Suprapubic skin (tissue), 4 donors: ENCODE data around the gene KNL1. TPM values are rescaled to one million over a fixed set of nuclear protein-coding genes. Genes with fewer than 3 reads are reported as not detected.

Experiments
- DNase-seq, 2 donors: peaks; one replicate each; pipeline ENCODE4 v3.0.0-alpha.2; 2019; ENCODE audit warnings: low spot score in 2 of 2
- H3K27ac ChIP-seq: fragments of 200-600 bp; sonication (generic); one replicate; pipeline ENCODE4 v1.5.1; 2019
- H3K27me3 ChIP-seq: fragments of 200-600 bp; sonication (generic); one replicate; pipeline ENCODE4 v1.5.1; 2019
- H3K36me3 ChIP-seq: fragments of 200-600 bp; sonication (generic); one replicate; pipeline ENCODE4 v1.5.1; 2019
- H3K4me1 ChIP-seq: fragments of 200-600 bp; sonication (generic); one replicate; pipeline ENCODE4 v1.5.1; 2019
- H3K4me3 ChIP-seq: fragments of 200-600 bp; sonication (generic); one replicate; pipeline ENCODE4 v1.5.1; 2019; ENCODE audit warnings: mild to moderate bottlenecking
- H3K9me3 ChIP-seq: fragments of 200-600 bp; sonication (generic); one replicate; pipeline ENCODE4 v1.5.1; 2019
- CTCF ChIP-seq, 2 donors: fragments of 200-600 bp in 1 of 2; fragments of 450-650 bp in 1 of 2; sonication (generic) in 1 of 2; IDR thresholded peaks; one replicate each; pipeline ENCODE4 v1.5.1; 2016 to 2019; ENCODE audit warnings: antibody characterized with exemption in 2 of 2, mild to moderate bottlenecking in 1 of 2, moderate library complexity in 1 of 2
- EP300 ChIP-seq: sonication (generic); formaldehyde crosslinking; IDR thresholded peaks from one replicate; pipeline ENCODE4 v1.6.1; 2017; ENCODE audit warnings: antibody characterized with exemption
- POLR2A ChIP-seq, 2 donors: fragments of 450-650 bp; IDR thresholded peaks; one replicate each; pipeline ENCODE4 v1.6.1; 2017; ENCODE audit warnings: antibody characterized with exemption in 2 of 2, mild to moderate bottlenecking in 2 of 2, moderate library complexity in 2 of 2
- POLR2AphosphoS5 ChIP-seq, 3 donors: sonication (generic); formaldehyde crosslinking; IDR thresholded peaks; one replicate each; pipeline ENCODE4 v1.6.1; 2017; ENCODE audit warnings: antibody characterized with exemption in 3 of 3
- WGBS: methylation state at CpG from one replicate; pipeline ENCODE4 v1.1.5; 2018; 5-methylcytosine and 5-hydroxymethylcytosine counted together
- total RNA-seq, 4 donors: library from RNA; depleted of rRNA; stranded (reverse); fragments of >200 nt; gene quantifications; one replicate each; pipeline ENCODE4 v1.1.0, GENCODE V29; 2016

KNL1 gene
- total RNA-seq, 4 donors from 2014 or later = 2.5 to 4.9 (median 3.1) TPM

GRCh38 chr15:40630313-40630712, 36.3 kb downstream of the KNL1 start:
- DNase-seq = no peak
- Histone ChIP-seq H3K36me3 (no peaks in the 10 kb centered on the region), H3K9me3 (no peaks in the 10 kb centered on the region), H3K4me3 (no peak overlapping the region), H3K27me3 (no peaks in the 10 kb centered on the region), H3K4me1 (no peaks in the 10 kb centered on the region), H3K27ac (no peak overlapping the region)
- WGBS = 92% methylated on average over 2 of the region's 2 CpGs
- TF ChIP-seq POLR2AphosphoS5 (IDR thresholded peaks at IDR 0.05) (no peak), POLR2A (IDR thresholded peaks at IDR 0.05) (no peak), CTCF (IDR thresholded peaks at IDR 0.05) (no peak), EP300 (no peak)

- TF ChIP-seq POLR2AphosphoS5 (IDR thresholded peaks at IDR 0.05) = no peak
- TF ChIP-seq CTCF (IDR thresholded peaks at IDR 0.05) = no peak
- TF ChIP-seq POLR2A (IDR thresholded peaks at IDR 0.05) = no peak
- TF ChIP-seq EP300 = no peak
- no peaks in the 10 kb centered on the region for H3K4me1 ChIP-seq
- H3K27me3 ChIP-seq = no peaks in the 10 kb centered on the region
- no peak for DNase-seq
- H3K4me3 ChIP-seq = no peak overlapping the region
- H3K36me3 ChIP-seq = no peaks in the 10 kb centered on the region
- H3K27ac ChIP-seq = no peak overlapping the region
- 99% methylated on average over 9 of the region's 9 CpGs for WGBS
- no peaks in the 10 kb centered on the region for H3K9me3 ChIP-seq
Observed at GRCh38 chr15:40633178-40633577, 39.1 kb downstream of the KNL1 start.

- no peak overlapping the region for H3K27ac ChIP-seq
- no peaks in the 10 kb centered on the region for H3K4me1 ChIP-seq
- TF ChIP-seq POLR2AphosphoS5 (IDR thresholded peaks at IDR 0.05) (no peak), EP300 (no peak), POLR2A (IDR thresholded peaks at IDR 0.05) (no peak), CTCF (IDR thresholded peaks at IDR 0.05) (no peak)
- no peak overlapping the region for H3K4me3 ChIP-seq
- WGBS = 90% methylated on average over 4 of the region's 4 CpGs
- no peaks in the 10 kb centered on the region for H3K36me3 ChIP-seq
- H3K9me3 ChIP-seq = no peaks in the 10 kb centered on the region
- H3K27me3 ChIP-seq = no peaks in the 10 kb centered on the region
- no peak for DNase-seq
Observed at GRCh38 chr15:40637221-40637745, 43.2 kb downstream of the KNL1 start.

- 94% methylated on average over 5 of the region's 5 CpGs for WGBS
- Histone ChIP-seq H3K4me1 (no peaks in the 10 kb centered on the region), H3K36me3 (no peaks in the 10 kb centered on the region), H3K9me3 (no peaks in the 10 kb centered on the region), H3K27ac (no peak overlapping the region), H3K4me3 (no peak overlapping the region), H3K27me3 (no peaks in the 10 kb centered on the region)
- no peak for TF ChIP-seq EP300
- no peak for TF ChIP-seq POLR2AphosphoS5 (IDR thresholded peaks at IDR 0.05)
- TF ChIP-seq POLR2A (IDR thresholded peaks at IDR 0.05) = no peak
- no peak for TF ChIP-seq CTCF (IDR thresholded peaks at IDR 0.05)
- no peak for DNase-seq
Observed at GRCh38 chr15:40639677-40640076, 45.6 kb downstream of the KNL1 start.

- H3K9me3 ChIP-seq = no peaks in the 10 kb centered on the region
- WGBS = 97% methylated on average over 1 of the region's 1 CpG
- no peaks in the 10 kb centered on the region for H3K36me3 ChIP-seq
- H3K27ac ChIP-seq = no peak overlapping the region
- TF ChIP-seq CTCF (IDR thresholded peaks at IDR 0.05) (no peak), EP300 (no peak), POLR2AphosphoS5 (IDR thresholded peaks at IDR 0.05) (no peak), POLR2A (IDR thresholded peaks at IDR 0.05) (no peak)
- no peak overlapping the region for H3K4me3 ChIP-seq
- H3K4me1 ChIP-seq = no peaks in the 10 kb centered on the region
- no peaks in the 10 kb centered on the region for H3K27me3 ChIP-seq
- DNase-seq = no peak
Observed at GRCh38 chr15:40647523-40647922, 53.5 kb downstream of the KNL1 start.
